GM12872 (cell line): ENCODE measurements around the gene ATE1.

Source experiments
- TF ChIP-seq, protein P1 (sequence below): IDR thresholded peaks from 3 replicates; pipeline ENCODE4 v1.5.1; 2011; ENCODE audit warnings: low read depth, mild to moderate bottlenecking, low read length, moderate library complexity; ENCODE audit not compliant: insufficient read depth

Gene ATE1

DNA sequence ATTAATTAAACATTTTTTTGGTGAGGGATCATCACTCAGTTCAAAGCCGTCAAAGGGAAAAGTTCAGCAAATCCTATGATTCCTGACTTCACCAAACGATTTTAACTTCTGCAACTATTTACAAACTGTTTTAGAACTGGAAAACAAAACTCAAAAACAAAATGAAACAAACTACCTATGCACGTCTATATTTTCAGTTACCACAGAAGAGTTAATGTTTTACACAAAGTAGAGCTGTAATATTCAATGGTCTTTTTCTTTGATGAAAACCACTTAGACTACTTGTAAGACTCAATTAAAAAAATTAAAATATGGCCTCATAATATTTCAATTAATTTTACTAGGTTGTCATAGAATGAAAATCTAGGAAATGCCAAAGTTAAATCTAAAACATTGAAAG, 131.5 kb downstream of the ATE1 start:
- TF ChIP-seq, protein P1, sequence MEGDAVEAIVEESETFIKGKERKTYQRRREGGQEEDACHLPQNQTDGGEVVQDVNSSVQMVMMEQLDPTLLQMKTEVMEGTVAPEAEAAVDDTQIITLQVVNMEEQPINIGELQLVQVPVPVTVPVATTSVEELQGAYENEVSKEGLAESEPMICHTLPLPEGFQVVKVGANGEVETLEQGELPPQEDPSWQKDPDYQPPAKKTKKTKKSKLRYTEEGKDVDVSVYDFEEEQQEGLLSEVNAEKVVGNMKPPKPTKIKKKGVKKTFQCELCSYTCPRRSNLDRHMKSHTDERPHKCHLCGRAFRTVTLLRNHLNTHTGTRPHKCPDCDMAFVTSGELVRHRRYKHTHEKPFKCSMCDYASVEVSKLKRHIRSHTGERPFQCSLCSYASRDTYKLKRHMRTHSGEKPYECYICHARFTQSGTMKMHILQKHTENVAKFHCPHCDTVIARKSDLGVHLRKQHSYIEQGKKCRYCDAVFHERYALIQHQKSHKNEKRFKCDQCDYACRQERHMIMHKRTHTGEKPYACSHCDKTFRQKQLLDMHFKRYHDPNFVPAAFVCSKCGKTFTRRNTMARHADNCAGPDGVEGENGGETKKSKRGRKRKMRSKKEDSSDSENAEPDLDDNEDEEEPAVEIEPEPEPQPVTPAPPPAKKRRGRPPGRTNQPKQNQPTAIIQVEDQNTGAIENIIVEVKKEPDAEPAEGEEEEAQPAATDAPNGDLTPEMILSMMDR: no peak

DNA sequence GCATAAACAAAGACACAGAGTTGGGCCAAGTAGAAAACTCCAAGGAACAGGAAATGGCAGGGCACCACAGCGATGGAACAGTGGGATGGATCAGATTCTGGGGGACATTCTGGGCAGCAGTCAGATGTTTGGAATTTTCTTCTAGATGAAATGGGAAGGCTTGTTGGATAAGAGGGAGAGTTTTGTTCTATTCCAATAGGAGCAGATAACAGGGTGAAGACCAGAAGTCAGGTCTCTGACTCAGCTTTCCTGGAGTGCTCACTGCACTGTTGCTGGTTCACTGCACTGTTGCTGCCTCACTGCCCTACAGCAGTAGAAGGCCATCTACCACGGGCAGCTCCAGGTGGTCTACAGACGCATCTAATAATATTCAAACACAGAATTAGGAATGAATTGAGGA, 135.6 kb downstream of the ATE1 start:
- TF ChIP-seq, protein P1: no peak

DNA sequence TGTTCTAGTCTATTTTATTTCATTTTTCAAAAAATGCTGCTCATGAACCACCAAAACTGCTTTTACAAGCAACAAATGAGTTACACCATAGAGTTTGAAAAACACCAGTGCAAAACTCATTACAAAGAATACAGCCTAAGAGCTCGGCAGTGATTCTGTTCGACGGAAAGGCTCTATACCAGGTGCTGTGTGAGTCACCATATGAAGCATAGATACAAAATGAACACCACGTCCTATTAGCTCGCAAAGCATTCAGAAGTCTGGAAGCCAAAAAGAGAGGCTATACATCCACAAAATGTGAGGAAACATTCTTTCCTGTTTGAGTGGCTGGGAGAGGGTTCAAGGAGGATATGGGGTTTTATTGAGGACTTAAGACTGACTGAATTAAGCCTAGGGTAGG, 136.1 kb downstream of the ATE1 start:
- TF ChIP-seq, protein P1: no peak

DNA sequence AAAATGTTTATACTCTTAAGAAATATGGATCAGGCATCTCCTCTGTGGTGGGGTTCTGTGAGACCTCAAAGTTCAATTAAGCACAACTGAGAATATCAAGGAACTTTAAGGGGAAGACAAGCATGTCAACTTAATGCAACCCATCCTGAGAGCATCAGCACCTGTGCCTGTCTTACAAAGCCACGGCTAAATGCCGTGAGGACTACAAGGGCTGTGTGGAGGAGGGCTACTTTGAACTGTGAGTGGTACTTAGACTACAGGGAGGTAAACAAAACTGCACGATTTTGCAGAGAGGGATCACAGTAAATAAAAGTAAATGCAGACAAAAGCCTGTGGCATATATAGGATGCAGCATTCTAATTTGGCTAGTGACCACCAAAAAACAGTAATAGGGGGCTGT, 139.1 kb downstream of the ATE1 start:
- TF ChIP-seq, protein P1: no peak

DNA sequence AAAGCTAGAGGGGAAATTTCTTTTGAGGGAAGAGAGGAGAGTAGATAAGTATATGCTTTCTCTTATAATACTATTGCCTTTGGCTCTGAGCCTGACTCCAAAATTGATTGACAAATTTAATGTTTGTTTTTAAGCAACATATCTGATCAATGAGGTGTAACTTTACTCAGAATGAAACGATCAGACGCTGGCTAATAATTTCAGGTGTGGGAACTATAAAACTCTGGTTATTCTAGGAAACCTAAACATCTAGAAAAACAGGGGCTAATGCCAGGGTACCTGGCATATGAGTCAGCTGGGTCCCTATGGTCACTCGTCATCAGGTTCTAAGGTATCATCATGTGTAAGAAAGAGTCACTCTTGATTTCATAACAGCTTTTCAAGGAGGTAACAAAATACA, 139.7 kb downstream of the ATE1 start:
- TF ChIP-seq, protein P1: no peak

DNA sequence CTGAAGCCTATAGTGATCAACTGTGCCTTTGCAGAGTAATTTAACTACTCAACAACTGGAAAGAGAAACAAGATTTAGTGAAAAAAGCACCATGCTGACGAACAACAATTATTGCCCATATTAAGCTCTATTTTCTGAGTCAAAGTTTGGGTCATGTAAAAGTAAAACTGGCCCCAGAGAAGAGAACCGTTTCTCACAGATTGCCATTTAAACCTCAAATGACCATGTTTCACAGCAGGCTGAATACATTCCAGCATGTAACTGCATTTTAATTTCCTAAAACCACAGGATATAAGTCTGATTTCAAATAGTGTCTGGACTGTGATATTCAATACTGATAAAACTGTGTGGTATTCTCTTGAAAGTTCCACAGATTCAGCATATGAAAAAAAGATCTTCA, 140.7 kb downstream of the ATE1 start:
- TF ChIP-seq, protein P1: no peak

DNA sequence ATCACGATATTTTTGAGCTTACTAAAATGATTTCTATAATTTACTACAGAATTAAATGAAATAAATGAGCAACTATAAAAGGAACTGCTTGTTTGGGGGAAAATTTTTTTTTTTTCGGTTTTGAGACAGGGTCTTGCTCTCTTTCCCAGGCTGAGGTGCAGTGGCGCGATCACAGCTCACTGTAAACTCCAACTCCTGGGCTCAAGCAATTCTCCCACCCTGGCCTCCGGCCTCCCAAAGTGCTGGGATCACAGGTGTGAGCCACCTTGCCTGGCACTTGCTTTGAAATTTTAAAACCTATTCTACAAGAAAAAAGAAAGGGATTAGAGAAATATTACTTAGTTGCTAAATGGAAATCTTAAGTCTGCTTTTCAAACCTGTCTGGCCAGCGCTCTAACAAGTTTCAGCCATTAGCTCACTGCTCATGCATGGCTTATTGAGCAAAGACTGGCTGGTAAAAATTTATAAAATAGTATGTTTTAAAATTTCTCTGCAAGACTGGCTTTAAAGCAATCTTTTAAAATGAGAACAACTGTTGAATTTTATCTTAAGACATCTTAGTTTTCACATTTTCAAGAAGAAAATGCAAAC, 144.0 kb downstream of the ATE1 start:
- TF ChIP-seq, protein P1: no peak
